K562 (cell line): ENCODE results near the gene EXOC7. TPM values are rescaled to one million over a fixed set of nuclear protein-coding genes. Genes with fewer than 3 reads are reported as not detected.

Source experiments
- ATAC-seq: fragments of 200-7000 bp; cut with Tn5 transposase; 3 replicates; pipeline ENCODE4 v1.9.1; 2020; ENCODE audit warnings: moderate library complexity
- BruUV-seq: library from RNA; stranded (reverse); fragments of 400-500 nt; replicated peaks from 2 replicates; lab custom pipeline; 2021; lab: Mats Ljungman, UMichigan
- CTCF ChIA-PET: fragments of 300-600 bp; formaldehyde crosslinking; extraction: SDS; loops from one replicate; lab custom pipeline; 2021; ENCODE audit warnings: low intra/inter-chr PET ratio; lab: Yijun Ruan, JAX
- POLR2A ChIA-PET: fragments of 300-600, 350-650 bp; sonication (Branson Sonifier 250); formaldehyde crosslinking; extraction: SDS; loops from one replicate; lab custom pipeline; 2021; ENCODE audit warnings: antibody characterized with exemption, inconsistent platforms; lab: Yijun Ruan, JAX
- DNase-seq, 4 experiments: peaks; one replicate each; pipeline versions ENCODE4 v3.0.0 to v3.0.0-alpha.2; 2011 to 2018; ENCODE audit warnings: low spot score in 3 of 4, mixed read lengths in 3 of 4; ENCODE audit errors: extremely low read depth in 1 of 4
- FAIRE-seq: peaks from 2 replicates; lab custom pipeline; 2011; peaks lifted over from hg19 to GRCh38; lab: Jason Lieb, UNC
- H2AFZ ChIP-seq: 2 replicates; pipeline ENCODE4 v1.6.0; 2011; ENCODE audit warnings: low read depth, low read length, control low read depth, inconsistent platforms
- H3K27ac ChIP-seq: fragments of 200-600 bp; 3 replicates; pipeline ENCODE4 v1.8.0; 2011; ENCODE audit warnings: low read depth, mild to moderate bottlenecking, control low read depth, inconsistent platforms, low read length, moderate library complexity, mixed read lengths; ENCODE audit errors: extremely low read depth
- H3K27me3 ChIP-seq, 2 experiments: fragments of 300-600 bp in 1 of 2; 2 replicates in 1 of 2; 3 replicates in 1 of 2; pipeline versions ENCODE4 v1.6.0 to v1.8.0; 2011; ENCODE audit warnings: inconsistent platforms in 2 of 2, low read length in 2 of 2, mild to moderate bottlenecking in 1 of 2, mixed read lengths in 1 of 2, moderate library complexity in 1 of 2; ENCODE audit not compliant: control insufficient read depth in 2 of 2, insufficient read depth in 2 of 2
- H3K36me3 ChIP-seq: fragments of 300-600 bp; 3 replicates; pipeline ENCODE4 v1.8.0; 2011; ENCODE audit warnings: mild to moderate bottlenecking, low read length, inconsistent platforms; ENCODE audit not compliant: control insufficient read depth, insufficient read depth
- H3K4me1 ChIP-seq, 2 experiments: fragments of 200-600 bp in 1 of 2; replicated peaks in 1 of 2; 2 replicates in 1 of 2; 3 replicates in 1 of 2; pipeline versions ENCODE4 v1.5.1 to v1.8.0; 2011; ENCODE audit warnings: inconsistent platforms in 2 of 2, low read length in 2 of 2, mild to moderate bottlenecking in 1 of 2, mixed read lengths in 1 of 2, moderate library complexity in 1 of 2; ENCODE audit not compliant: control insufficient read depth in 2 of 2, insufficient read depth in 2 of 2
- H3K4me2 ChIP-seq: 2 replicates; pipeline ENCODE4 v1.6.1; 2011; ENCODE audit warnings: low read length, control low read depth, inconsistent platforms, mixed read lengths; ENCODE audit not compliant: insufficient read depth
- H3K4me3 ChIP-seq: fragments of 200-600 bp; sonication (generic), shearing (Covaris generic); 2 replicates; pipeline ENCODE4 v1.5.1; 2016; ENCODE audit warnings: control low read depth, inconsistent platforms
- H3K79me2 ChIP-seq: fragments of 200-600 bp; 3 replicates; pipeline ENCODE4 v1.8.0; 2011; ENCODE audit warnings: low read length, inconsistent platforms; ENCODE audit not compliant: control insufficient read depth, insufficient read depth
- H3K9ac ChIP-seq, 2 experiments: 2 replicates each; pipeline versions ENCODE4 v1.6.0 to v1.6.1; 2011; ENCODE audit warnings: low read depth in 2 of 2, low read length in 2 of 2, control low read depth in 1 of 2, inconsistent platforms in 1 of 2, mild to moderate bottlenecking in 1 of 2, mixed read lengths in 1 of 2; ENCODE audit not compliant: insufficient read depth in 1 of 2
- H3K9me1 ChIP-seq: one replicate; pipeline ENCODE4 v1.6.0; 2011; ENCODE audit warnings: inconsistent platforms, mild to moderate bottlenecking, low read length, moderate library complexity; ENCODE audit not compliant: control insufficient read depth, insufficient read depth
- H3K9me3 ChIP-seq: replicated peaks from 2 replicates; pipeline ENCODE4 v1.5.1; 2011; ENCODE audit warnings: low read depth, low read length, inconsistent platforms; ENCODE audit not compliant: control insufficient read depth, insufficient read depth
- H4K20me1 ChIP-seq: replicated peaks from 2 replicates; pipeline ENCODE4 v1.6.1; 2011; ENCODE audit warnings: low read length, inconsistent platforms, mixed read lengths; ENCODE audit not compliant: control insufficient read depth, insufficient read depth
- CBFB ChIP-seq: sonication (generic); formaldehyde crosslinking; IDR thresholded peaks from 2 replicates; pipeline ENCODE4 v1.4.0; 2020; ENCODE audit warnings: mild to moderate bottlenecking, missing genetic modification reagents
- HMGN3 ChIP-seq: IDR thresholded peaks from 2 replicates; pipeline ENCODE4 v1.6.1; 2011; ENCODE audit warnings: borderline replicate concordance, low read depth, mild to moderate bottlenecking, mixed read lengths, low read length; ENCODE audit not compliant: insufficient read length; ENCODE audit errors: extremely low read depth
- NONO ChIP-seq, 2 experiments: fragments of 200-400 bp in 1 of 2; fragments of 450-650 bp in 1 of 2; formaldehyde crosslinking in 1 of 2; IDR thresholded peaks; 2 replicates each; pipeline ENCODE4 v1.6.1; 2017; ENCODE audit warnings: low read depth in 2 of 2, mild to moderate bottlenecking in 2 of 2, moderate library complexity in 2 of 2, low read length in 1 of 2
- POLR2A ChIP-seq: fragments of 450-650 bp; conservative IDR thresholded peaks from 2 replicates; pipeline ENCODE4 v1.6.1; 2016
- WGBS: fragments of 100-300 bp; shearing (Covaris generic); methylation state at CpG from one replicate; pipeline ENCODE4 v1.1.6; 2016; ENCODE audit warnings: low coverage, mixed read lengths; ENCODE audit not compliant: insufficient coverage; ENCODE audit errors: missing lambda C conversion rate; 5-methylcytosine and 5-hydroxymethylcytosine counted together
- in situ Hi-C: fragments of 300-500 bp; cut with MboI; formaldehyde crosslinking; loops from 4 replicates; pipeline ENCODE4 v1.15.0; 2018; ENCODE audit warnings: inconsistent platforms, mixed read lengths
- intact Hi-C: fragments of 100-400 bp; cut with micrococcal nuclease; formaldehyde crosslinking; loops from 2 replicates; pipeline ENCODE4 v1.14.2; 2022
- polyA plus RNA-seq, 8 experiments: library from polyadenylated mRNA; depleted of rRNA in 4 of 8; stranded (reverse) in 5 of 8; unstranded in 3 of 8; fragments of >200 nt; fragmentation: Nextera tagmentation in 2 of 8; fragmentation: Illumina TruSeq in 1 of 8; extraction: Ambion mirVana in 2 of 8; extraction: Trizol in 1 of 8; gene quantifications; 2 replicates each; pipeline versions ENCODE4 v1.2.1 to v1.2.3, GENCODE V29; 2011 to 2014; ENCODE audit warnings: inconsistent platforms in 1 of 8, missing spikeins in 1 of 8
- total RNA-seq, 7 experiments: library from RNA; depleted of rRNA in 6 of 7; stranded (reverse); fragments of >200 nt in 6 of 7; fragmentation: Illumina TruSeq in 2 of 7; extraction: Trizol in 2 of 7; gene quantifications; 2 replicates each; pipeline versions ENCODE4 v1.2.1 to v1.2.3, GENCODE V29; 2011 to 2021; ENCODE audit warnings: low replicate concordance in 1 of 7

Gene EXOC7
- total and polyA plus RNA-seq, 9 of the 15 experiments (the other 6 are each of a cell fraction or from before 2014, with no cell fraction given): 18.6 to 57.0 (median 35.0) TPM

- Histone ChIP-seq H3K9me1 (peaks cover 4% of the 10 kb centered on the region), H3K36me3 (peaks cover 18% of the 10 kb centered on the region; the same call in 2 of the 3 replicates), H3K9ac (peak overlapping the region in 1 of 2 experiments; percentile 66; a peak in 2 of 4 replicates), H3K9me3 (no peaks in the 10 kb centered on the region), H3K4me1 (peaks cover 0 to 57% of the 10 kb centered on the region in 2 experiments; a peak in 2 of 5 replicates), H3K27me3 (peaks cover 18 to 44% of the 10 kb centered on the region in 2 experiments; a peak in 4 of 5 replicates), H3K4me2 (no peak overlapping the region), H3K4me3 (no peak overlapping the region), H3K79me2 (no peaks in the 10 kb centered on the region), H4K20me1 (peaks cover 9% of the 10 kb centered on the region; the same call in 1 of the 2 replicates), H2AFZ (no peak overlapping the region), H3K27ac (no peak overlapping the region)
- in situ Hi-C loops: no loop called here
- intact Hi-C loops: no loop called here
- DNase-seq (no peak), FAIRE-seq (no peak), ATAC-seq (no peak; the same call in 2 of the 3 replicates)
- ChIA-PET CTCF (interaction anchor here (0.6 kb wide), 1 partner anchor 1112 kb away, joined by 3 read pairs; no protein-coding TSS in a partner anchor), POLR2A (interaction anchor here (0.7 to 1.1 kb wide), 3 partner anchors 8 to 23 kb away, joined by 3 to 6 read pairs (median 4); partner anchors contain the start of gene SRP68)
- TF ChIP-seq CBFB (CRISPR knock-in tag) (0 out of 2 replicates have a peak, but pooled peaks have one; percentile 33), NONO (IDR thresholded peaks at IDR 0.05; ENCODE audit: low read depth in 2 of 2, low read length in 1 of 2) (no peak), POLR2A (peak; percentile 56; the same call in 1 of the 2 replicates), HMGN3 (peak; percentile 31)
- BruUV-seq: no TSS peak
- WGBS: 18% methylated on average over 9 of the region's 9 CpGs
These were observed 24.0 kb downstream of the EXOC7 start for GRCh38 chr17:76079535-76079955.
